Pulmonary artery endothelial cell (primary cell): ENCODE data around the gene AMBRA1. TPM values are rescaled to one million over a fixed set of nuclear protein-coding genes. Genes with fewer than 3 reads are reported as not detected.

ENCODE experiments used
- DNase-seq: peaks from one replicate; pipeline ENCODE4 v3.0.0-alpha.2; 2011; ENCODE audit warnings: low read depth, low spot score
- total RNA-seq: library from RNA; depleted of rRNA; stranded (reverse); fragments of >200 nt; gene quantifications from 2 replicates; pipeline ENCODE4 v1.2.3, GENCODE V29; 2014

Gene AMBRA1
- total RNA-seq, 1 donor from 2014 or later, result 16.7 TPM

GRCh38 chr11:46577058-46577457 is 16.8 kb downstream of the AMBRA1 start:
- no peak for DNase-seq

- no peak for DNase-seq
Measured at GRCh38 chr11:46574656-46575055, 19.2 kb downstream of the AMBRA1 start.

- DNase-seq, result no peak
Measured at GRCh38 chr11:46570790-46571398, 22.9 kb downstream of the AMBRA1 start.

GRCh38 chr11:46565232-46565840 is 28.5 kb downstream of the AMBRA1 start:
- no peak for DNase-seq

DNA sequence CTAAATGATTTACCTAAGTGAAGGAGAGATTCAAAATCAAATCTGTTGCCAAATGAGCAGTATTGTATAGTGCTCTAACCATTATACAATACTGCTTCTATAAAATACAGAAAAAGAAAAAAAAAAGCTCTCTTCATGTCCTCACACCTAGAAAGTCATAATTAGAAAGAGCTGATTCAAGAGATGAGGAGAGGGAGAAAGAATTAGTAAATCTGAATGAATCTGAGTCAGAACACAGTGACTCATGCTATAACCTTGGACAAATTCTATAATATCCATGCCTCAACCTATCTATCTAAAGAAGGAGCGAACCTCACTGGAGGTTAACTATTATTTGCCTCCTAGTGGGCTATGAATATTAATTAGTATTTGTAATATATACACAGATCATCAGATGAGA is 29.4 kb downstream of the AMBRA1 start:
- DNase-seq, result no peak

- DNase-seq, result no peak
Measured at GRCh38 chr11:46562527-46562926, 31.3 kb downstream of the AMBRA1 start.

- no peak for DNase-seq
Measured at GRCh38 chr11:46560300-46560991, 33.4 kb downstream of the AMBRA1 start.

DNA sequence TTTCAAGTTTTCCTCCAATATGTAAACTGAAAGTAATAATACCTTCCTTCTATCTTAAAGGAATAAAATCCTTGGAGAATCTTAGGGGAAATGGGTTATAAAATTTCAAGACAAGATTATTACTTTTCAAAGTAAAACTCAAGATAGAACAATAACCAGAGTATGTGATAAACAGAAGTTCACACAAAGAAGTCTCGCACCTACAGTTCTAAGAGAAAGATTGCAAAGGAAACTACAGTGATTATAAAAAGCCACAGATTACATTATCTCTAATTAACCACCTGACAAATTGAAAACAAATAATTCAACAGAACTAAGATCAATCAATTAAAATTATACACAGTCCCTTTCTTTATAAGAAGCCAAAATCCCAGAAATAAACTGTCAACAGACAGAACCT is 34.0 kb downstream of the AMBRA1 start:
- DNase-seq, result no peak

DNA sequence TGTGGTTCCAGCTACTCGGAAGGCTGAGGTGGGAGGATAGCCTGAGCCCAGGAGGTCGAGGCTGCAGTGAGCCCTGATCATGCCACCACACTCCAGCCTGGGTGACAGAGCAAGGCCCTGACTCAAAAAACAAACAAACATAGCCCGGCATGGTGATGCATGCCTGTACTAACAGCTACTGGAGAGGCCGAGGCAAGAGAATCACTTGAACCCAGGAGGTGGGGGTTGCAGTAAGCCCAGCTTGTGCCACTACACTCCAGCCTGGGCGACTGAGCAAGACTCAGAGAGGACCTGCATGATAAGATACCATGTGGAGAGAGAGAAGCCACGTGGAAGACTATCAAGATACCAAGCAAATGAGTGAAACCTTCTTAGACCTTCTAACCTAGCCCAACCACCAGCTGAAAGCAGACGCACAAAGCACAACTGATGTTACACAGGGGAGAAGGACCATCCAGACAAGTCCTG is 36.1 kb downstream of the AMBRA1 start:
- DNase-seq, result no peak

GRCh38 chr11:46555267-46556054 is 38.4 kb downstream of the AMBRA1 start:
- DNase-seq, result no peak

DNA sequence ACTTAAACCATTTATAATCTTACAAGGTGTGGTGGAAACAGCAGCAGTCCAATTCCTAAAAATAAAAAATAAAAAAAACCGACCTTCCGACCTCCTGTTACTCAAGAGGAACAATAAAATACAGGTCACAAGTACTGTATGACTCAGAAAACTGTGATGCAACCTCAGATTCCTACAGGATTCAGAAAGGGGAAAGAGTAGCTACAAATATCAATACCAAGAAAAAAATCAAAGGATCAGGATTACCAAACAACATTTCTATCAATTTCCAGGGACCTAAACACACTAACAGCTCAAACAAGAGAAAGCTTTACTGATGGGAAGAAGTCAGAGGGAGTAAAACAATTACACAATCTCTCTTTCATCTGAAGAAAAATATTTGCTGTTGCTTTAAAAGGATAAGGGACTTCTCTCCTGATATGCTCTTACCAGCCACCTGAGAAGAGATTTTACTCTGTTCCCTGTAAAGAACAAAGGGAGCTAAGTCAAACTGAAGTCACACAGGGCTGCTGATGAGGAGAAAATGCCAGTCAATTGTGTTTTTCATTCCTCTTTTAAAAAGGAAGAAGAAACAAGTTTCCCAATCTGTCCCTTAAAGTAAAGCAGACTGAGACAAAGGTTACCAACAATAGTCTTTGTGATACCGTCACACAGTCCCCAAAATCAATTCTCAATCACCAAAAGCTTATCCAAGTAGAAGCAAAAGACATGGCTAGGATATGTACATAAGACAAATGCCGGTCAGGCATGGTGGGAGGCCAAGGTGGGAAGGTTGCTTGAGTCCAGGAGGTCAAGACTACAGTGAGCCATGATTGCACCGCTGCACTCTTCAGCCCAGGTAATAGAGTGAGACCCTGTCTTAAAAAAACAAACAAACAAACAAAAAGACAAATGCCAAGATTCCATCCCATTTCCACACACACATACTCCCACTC is 39.3 kb downstream of the AMBRA1 start:
- peak; percentile 47 for DNase-seq

GRCh38 chr11:46553814-46554212 is 40.0 kb downstream of the AMBRA1 start:
- peak; percentile 17 for DNase-seq

GRCh38 chr11:46551261-46551660 is 42.6 kb downstream of the AMBRA1 start:
- no peak for DNase-seq

DNA sequence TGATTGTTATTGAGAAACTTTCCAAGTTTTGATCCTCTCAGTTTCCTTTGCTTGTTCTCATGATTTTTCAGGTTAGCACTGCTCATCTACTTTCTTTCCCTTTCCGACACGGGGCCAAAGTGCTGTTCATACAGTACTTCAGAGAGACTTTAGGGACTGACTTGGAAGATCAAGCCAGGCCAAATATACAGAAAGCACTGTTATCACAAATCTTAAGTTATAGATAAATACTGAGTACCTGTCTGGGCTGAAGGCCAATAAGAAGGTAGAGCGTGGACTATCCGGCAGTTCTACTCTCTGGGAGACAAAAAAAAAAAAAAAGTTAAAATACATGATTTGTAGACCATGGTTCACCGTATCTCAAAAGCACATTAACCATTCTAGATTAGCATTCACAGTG is 46.2 kb downstream of the AMBRA1 start:
- DNase-seq, result no peak

DNA sequence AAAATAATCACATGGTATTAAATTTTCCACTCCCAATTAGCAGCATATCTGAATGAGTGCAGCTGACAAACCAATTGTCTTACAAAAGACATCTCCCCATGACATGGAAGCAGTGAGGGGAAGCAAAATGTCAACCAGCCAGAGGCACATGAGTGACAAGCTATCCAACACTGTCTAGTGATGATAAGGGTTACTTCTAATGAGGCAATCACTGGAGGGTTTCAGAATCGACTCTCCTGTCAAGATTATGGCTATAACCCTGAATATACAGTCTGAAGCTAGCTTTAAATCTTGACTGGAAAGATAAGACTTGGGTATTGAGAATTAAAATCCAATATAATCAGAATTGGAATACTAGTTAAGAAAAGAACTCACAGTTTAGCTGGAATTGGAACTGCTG is 50.3 kb downstream of the AMBRA1 start:
- DNase-seq, result no peak

GRCh38 chr11:46541593-46542371 is 52.0 kb downstream of the AMBRA1 start:
- no peak for DNase-seq

DNA sequence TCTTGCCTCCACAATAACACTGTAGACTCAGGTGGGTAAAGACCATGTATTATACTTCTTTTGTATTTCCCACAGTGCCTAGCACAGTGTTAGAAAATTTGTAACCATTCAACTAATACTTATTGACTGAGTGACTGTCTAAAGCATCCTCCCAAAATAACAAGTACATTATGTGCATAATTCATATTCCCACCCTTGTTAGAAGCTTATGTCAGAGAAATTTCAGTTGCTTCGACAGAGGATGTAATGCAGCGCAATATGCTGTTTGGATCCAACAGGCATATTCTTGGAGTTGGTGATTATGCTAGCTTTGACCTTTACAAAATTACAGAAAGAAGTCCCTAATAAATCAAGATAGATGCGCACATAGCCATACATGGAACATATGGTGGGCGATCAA is 53.0 kb downstream of the AMBRA1 start:
- DNase-seq, result no peak

DNA sequence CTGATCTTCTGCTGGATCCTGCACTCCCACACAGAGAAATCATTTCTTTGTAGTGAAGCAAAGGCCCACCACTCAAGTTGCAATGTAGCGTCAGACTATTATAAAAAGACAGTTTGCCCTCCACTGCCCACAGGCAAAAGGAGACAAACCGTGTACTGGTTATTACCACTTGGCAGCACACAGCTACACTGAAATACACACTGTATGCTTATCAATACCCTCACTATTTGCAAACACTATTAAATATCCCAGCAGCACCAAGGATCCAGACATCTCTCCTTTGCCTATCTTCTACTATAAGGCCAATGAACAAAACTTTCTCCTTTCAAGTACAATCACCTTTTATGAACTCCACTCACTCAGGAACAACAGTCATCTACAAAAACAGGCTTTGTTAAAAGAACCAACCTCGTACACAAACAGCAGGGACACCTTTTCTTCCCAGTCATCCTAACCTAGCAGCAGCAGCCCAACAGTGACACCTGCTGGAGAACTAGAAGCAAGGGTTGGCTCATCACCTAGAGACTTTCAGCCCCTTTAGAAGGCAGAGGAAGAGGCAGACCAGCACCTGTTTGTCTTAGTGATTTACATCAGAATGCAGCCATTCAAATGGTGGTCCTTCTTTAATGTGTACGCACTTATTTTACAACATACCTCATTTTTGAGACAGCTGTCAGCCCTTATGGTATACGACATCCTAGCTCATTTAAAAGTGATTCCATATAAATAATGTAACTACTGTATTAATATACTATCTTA is 56.1 kb downstream of the AMBRA1 start:
- peak; percentile 35 for DNase-seq

DNA sequence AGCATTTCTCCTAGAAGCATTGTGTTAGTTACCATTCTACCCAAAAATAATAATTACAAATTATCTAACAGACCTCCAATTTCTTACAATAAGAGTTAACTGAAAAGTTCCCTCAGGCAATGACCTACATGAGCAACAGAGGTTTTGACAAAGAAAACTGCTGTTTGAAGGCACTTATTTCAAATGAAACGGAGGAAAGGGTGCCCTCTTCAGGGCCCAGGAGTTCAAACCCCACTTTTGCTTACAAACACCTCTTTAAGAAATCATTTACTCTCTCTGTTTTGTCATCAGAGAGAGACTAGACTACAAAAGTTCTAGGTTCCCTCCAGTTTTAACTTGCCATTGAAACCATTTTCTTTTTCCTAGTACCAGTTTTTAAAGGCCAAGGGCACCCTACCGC is 56.7 kb downstream of the AMBRA1 start:
- DNase-seq, result no peak
